MCF 10A (cell line): ENCODE data around the gene IRAK2. TPM values are rescaled to one million over a fixed set of nuclear protein-coding genes. Genes with fewer than 3 reads are reported as not detected.

Source experiments
- BruUV-seq: library from RNA; stranded (reverse); fragments of 400-500 nt; replicated peaks from 2 replicates; lab custom pipeline; 2021; lab: Mats Ljungman, UMichigan
- CTCF ChIA-PET: fragments of 300-600 bp; sonication (Branson Sonifier 250); formaldehyde crosslinking; extraction: SDS; loops from one replicate; lab custom pipeline; 2021; ENCODE audit warnings: antibody characterized with exemption, inconsistent platforms; lab: Yijun Ruan, JAX
- POLR2A ChIA-PET: fragments of 300-600, 350-650 bp; sonication (Branson Sonifier 250); formaldehyde crosslinking; extraction: SDS; loops from one replicate; lab custom pipeline; 2020; ENCODE audit warnings: antibody characterized with exemption, inconsistent platforms; lab: Yijun Ruan, JAX
- DNase-seq: peaks from one replicate; pipeline ENCODE4 v3.0.0-alpha.2; 2018; ENCODE audit not compliant: unreplicated experiment
- H3K27ac Mint-ChIP-seq: one replicate; pipeline ENCODE4 v1.8.0; 2022; ENCODE audit warnings: mild to moderate bottlenecking, low read depth, mixed read lengths; ENCODE audit not compliant: unreplicated experiment
- H3K27me3 Mint-ChIP-seq: one replicate; pipeline ENCODE4 v1.8.0; 2022; ENCODE audit warnings: mixed read lengths; ENCODE audit not compliant: insufficient read depth, unreplicated experiment
- H3K36me3 Mint-ChIP-seq: one replicate; pipeline ENCODE4 v1.8.0; 2022; ENCODE audit warnings: mild to moderate bottlenecking, moderate library complexity, mixed read lengths; ENCODE audit not compliant: insufficient read depth, unreplicated experiment
- H3K4me1 Mint-ChIP-seq: one replicate; pipeline ENCODE4 v1.8.0; 2022; ENCODE audit warnings: mixed read lengths; ENCODE audit not compliant: insufficient read depth, unreplicated experiment
- H3K4me3 Mint-ChIP-seq: one replicate; pipeline ENCODE4 v1.8.0; 2022; ENCODE audit warnings: mild to moderate bottlenecking, moderate library complexity, mixed read lengths; ENCODE audit not compliant: unreplicated experiment
- H3K9me3 Mint-ChIP-seq: one replicate; pipeline ENCODE4 v1.8.0; 2022; ENCODE audit warnings: mixed read lengths; ENCODE audit not compliant: unreplicated experiment
- intact Hi-C: fragments of 100-400 bp; cut with micrococcal nuclease; formaldehyde crosslinking; loops from 2 replicates; pipeline ENCODE4 v1.14.1; 2022
- total RNA-seq: library from RNA; stranded (reverse); gene quantifications from 2 replicates; pipeline ENCODE4 v1.2.3, GENCODE V29; 2022
- TF ChIP-seq, protein P1 (sequence below): fragments of 200-600 bp; IDR thresholded peaks from one replicate; pipeline ENCODE4 v1.8.0; 2022; ENCODE audit warnings: antibody characterized with exemption, mild to moderate bottlenecking; ENCODE audit not compliant: unreplicated experiment

The IRAK2 gene
- total RNA-seq, 1 experiment from 2014 or later, result 6.0 TPM

DNA sequence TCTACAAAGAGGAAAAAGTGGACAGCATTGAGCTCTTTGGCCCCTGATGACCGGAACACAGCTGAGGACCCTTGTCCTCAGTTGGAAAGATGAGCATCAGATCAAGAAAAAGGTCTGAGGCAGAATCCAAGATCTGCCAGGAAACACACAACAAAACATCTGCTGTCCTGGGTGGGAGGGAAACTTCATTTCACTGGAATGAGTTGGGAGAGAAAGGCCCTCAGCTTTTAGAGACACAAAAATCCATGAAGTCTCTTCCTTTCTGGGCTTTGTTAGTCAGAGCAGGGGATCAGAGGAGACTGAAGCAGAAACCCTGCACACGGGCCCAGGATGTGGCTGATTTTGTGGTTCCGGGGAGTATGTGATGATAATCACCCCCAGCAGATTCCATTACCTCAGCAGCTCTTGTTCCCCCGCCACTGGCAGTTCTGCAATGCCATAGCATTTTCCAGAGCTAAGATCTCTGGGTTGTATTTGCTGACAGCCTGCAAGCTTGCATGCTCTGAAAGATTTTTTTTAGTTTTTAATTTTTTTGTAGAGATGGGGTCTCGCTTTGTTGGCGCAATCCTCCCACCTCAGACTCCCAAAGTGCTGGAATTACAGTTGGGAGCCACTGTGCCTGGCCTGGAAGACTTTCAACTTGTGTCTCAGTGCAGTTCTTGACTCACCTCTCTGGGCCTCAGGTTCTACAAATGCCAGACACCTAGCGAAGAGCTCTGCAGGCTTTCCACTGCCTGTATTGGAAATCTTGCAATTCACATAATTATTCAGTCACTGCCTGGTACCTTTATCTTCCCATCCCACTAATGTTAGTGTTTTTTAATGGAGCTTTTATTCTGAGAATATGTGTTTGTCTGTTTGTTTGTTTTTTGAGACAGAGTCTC is 77.7 kb downstream of the IRAK2 start:
- H3K27ac Mint-ChIP-seq, result no peak overlapping the region
- peaks cover 22% of the 10 kb centered on the region for H3K36me3 Mint-ChIP-seq
- ChIA-PET POLR2A (interaction anchor here (0.6 to 1.5 kb wide), 2 partner anchors 12 to 20 kb away, joined by 3 to 4 read pairs; no protein-coding TSS in a partner anchor), CTCF (interaction anchor here (0.7 to 1.2 kb wide), 2 partner anchors 63 to 289 kb away, joined by 3 read pairs; no protein-coding TSS in a partner anchor)
- TF ChIP-seq, protein P1, sequence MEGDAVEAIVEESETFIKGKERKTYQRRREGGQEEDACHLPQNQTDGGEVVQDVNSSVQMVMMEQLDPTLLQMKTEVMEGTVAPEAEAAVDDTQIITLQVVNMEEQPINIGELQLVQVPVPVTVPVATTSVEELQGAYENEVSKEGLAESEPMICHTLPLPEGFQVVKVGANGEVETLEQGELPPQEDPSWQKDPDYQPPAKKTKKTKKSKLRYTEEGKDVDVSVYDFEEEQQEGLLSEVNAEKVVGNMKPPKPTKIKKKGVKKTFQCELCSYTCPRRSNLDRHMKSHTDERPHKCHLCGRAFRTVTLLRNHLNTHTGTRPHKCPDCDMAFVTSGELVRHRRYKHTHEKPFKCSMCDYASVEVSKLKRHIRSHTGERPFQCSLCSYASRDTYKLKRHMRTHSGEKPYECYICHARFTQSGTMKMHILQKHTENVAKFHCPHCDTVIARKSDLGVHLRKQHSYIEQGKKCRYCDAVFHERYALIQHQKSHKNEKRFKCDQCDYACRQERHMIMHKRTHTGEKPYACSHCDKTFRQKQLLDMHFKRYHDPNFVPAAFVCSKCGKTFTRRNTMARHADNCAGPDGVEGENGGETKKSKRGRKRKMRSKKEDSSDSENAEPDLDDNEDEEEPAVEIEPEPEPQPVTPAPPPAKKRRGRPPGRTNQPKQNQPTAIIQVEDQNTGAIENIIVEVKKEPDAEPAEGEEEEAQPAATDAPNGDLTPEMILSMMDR, result no peak
- H3K9me3 Mint-ChIP-seq, result no peaks in the 10 kb centered on the region
- no peak overlapping the region for H3K4me3 Mint-ChIP-seq
- BruUV-seq, result no TSS peak
- intact Hi-C loops, result no loop called here
- no peaks in the 10 kb centered on the region for H3K4me1 Mint-ChIP-seq
- DNase-seq, result no peak
- H3K27me3 Mint-ChIP-seq, result no peaks in the 10 kb centered on the region

DNA sequence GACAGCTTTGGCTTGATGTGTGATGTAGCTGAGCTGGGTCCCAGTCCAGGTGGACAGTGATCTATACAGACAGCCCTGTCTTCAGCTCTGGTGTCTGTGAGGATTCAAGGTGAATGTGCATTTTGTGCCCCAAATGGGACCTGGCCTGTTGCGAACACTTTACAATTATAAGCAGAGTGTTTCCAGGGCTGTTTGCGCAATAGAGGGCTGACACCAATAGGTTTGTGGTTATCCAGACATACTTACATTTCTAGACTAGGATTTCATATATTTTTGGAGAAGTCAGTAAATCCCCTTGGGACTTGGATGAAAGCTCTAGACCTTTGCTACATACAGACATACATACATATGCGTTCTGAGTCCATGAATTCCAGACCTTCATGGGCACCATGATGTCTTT is 79.3 kb downstream of the IRAK2 start:
- Mint-ChIP-seq H3K4me3 (no peak overlapping the region), H3K9me3 (no peaks in the 10 kb centered on the region), H3K27ac (no peak overlapping the region), H3K36me3 (peaks cover 21% of the 10 kb centered on the region), H3K27me3 (no peaks in the 10 kb centered on the region), H3K4me1 (peaks cover 5% of the 10 kb centered on the region)
- DNase-seq, result no peak
- intact Hi-C loops, result no loop called here
- TF ChIP-seq, protein P1, result no peak
- POLR2A ChIA-PET, result interaction anchor here (0.6 to 0.9 kb wide), 2 partner anchors 10 to 82 kb away, joined by 3 read pairs; no protein-coding TSS in a partner anchor
- no TSS peak for BruUV-seq
- CTCF ChIA-PET, result interaction anchor here (0.6 to 0.7 kb wide), 2 partner anchors 9 to 90 kb away, joined by 3 to 4 read pairs; no protein-coding TSS in a partner anchor

DNA sequence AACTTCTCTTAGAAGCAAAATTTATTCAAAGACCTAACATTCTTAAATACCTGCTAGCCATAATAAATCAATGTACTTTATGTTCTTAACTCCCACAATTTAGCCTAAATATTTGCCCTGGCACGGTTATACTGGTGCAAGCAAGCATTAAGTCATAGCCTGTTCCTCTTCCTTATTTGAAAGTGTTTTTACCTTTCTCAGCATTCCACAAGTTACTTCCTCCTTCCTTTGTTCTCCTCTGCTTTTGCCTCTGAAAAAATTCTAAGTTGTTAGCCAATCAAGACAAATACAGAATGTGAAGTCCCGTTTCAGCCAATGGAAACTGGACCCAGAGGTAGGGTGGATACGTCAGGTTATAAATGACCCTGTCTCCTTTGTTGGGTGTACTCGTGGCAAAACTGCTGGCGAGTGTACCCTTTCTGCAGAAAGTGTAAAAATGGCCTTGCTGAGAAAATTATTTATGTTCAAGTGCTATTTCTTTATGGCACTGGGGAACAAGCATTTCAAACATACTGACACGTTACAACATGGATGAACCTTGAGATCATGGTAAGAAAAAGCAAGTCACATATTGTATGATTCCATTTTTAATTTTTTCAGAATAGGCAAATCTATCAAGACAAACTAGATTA is 80.5 kb downstream of the IRAK2 start:
- DNase-seq, result no peak
- ChIA-PET POLR2A (no interaction called here), CTCF (no interaction called here)
- H3K4me1 Mint-ChIP-seq, result peaks cover 15% of the 10 kb centered on the region
- H3K4me3 Mint-ChIP-seq, result no peak overlapping the region
- H3K27me3 Mint-ChIP-seq, result no peaks in the 10 kb centered on the region
- BruUV-seq, result no TSS peak
- H3K9me3 Mint-ChIP-seq, result no peaks in the 10 kb centered on the region
- H3K27ac Mint-ChIP-seq, result no peak overlapping the region
- H3K36me3 Mint-ChIP-seq, result peaks cover 15% of the 10 kb centered on the region
- intact Hi-C loops, result no loop called here
- TF ChIP-seq, protein P1, result no peak
